ENCODE measurements around the gene CHRM5. TPM values are rescaled to one million over a fixed set of nuclear protein-coding genes. Genes with fewer than 3 reads are reported as not detected.
A peak's percentile ranks its signal among the peaks of the same experiment; 100 is the strongest.

CHRM5 gene
- total RNA-seq, 6 donors from 2014 or later, result 0.11 to 0.15 TPM; not detected in 4

GRCh38 chr15:34114739-34115138 lies 146.4 kb downstream of the CHRM5 start:
- H3K27me3 ChIP-seq, result no peaks in the 10 kb centered on the region
- H3K4me3 ChIP-seq, result no peak overlapping the region
- H3K4me1 ChIP-seq, result no peaks in the 10 kb centered on the region
- TF ChIP-seq POLR2A (IDR thresholded peaks at IDR 0.05), result no peak
- TF ChIP-seq EP300 (IDR thresholded peaks at IDR 0.05), result no peak
- no peak for TF ChIP-seq POLR2AphosphoS5 (IDR thresholded peaks at IDR 0.05)
- TF ChIP-seq CTCF (IDR thresholded peaks at IDR 0.05), result no peak
- DNase-seq, result no peak
- no peaks in the 10 kb centered on the region for H3K36me3 ChIP-seq
- ATAC-seq (ENCODE audit: low FRiP score in 2 of 2), result peak in 1 of 2 donors; percentile 46
- WGBS, 2 donors, result 61 to 92% methylated on average over 3 of the region's 3 CpGs
- H3K9me3 ChIP-seq, result no peaks in the 10 kb centered on the region
- no peak overlapping the region for H3K27ac ChIP-seq

DNA sequence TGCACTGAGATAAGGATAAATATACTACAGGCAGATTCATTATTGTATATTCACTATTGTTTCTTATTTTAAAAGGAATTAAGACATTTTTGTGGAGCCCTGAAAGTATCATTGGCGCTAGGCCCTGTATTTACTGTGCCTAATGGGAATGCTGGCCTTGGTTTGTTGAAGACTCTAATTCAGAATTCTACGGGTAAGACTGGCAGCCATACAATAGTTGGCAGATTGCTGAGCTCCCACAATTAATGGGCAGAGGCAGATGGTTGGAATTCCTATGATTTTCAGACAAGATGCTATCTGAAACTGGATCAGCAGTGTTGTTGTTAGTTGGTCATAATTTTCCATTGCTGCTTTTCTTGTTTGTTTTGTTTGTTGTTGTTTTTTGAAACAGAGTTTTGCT lies 148.3 kb downstream of the CHRM5 start:
- 70 to 89% methylated on average over 2 of the region's 2 CpGs for WGBS, 2 donors

More for the DNA sequence above, 148.3 kb downstream of the CHRM5 start:
- H3K36me3 ChIP-seq, result no peaks in the 10 kb centered on the region
- H3K9me3 ChIP-seq, result no peaks in the 10 kb centered on the region
- H3K4me1 ChIP-seq, result no peaks in the 10 kb centered on the region
- H3K27ac ChIP-seq, result no peak overlapping the region
- no peak for ATAC-seq (ENCODE audit: low FRiP score in 2 of 2)
- no peak overlapping the region for H3K4me3 ChIP-seq
- TF ChIP-seq POLR2A (IDR thresholded peaks at IDR 0.05), result no peak
- TF ChIP-seq CTCF (IDR thresholded peaks at IDR 0.05), result no peak
- no peak for TF ChIP-seq POLR2AphosphoS5 (IDR thresholded peaks at IDR 0.05)
- no peak for TF ChIP-seq EP300 (IDR thresholded peaks at IDR 0.05)
- no peak for DNase-seq
- H3K27me3 ChIP-seq, result no peaks in the 10 kb centered on the region

Other genes with a start within 250 kb of the CHRM5 start
- 10 to 100 TPM in 2 of 6 donors, 1 to 10 TPM in 4; 6.9 to 38.8 (median 9.9) TPM for gene AVEN, start 70.7 kb downstream of the CHRM5 start, total RNA-seq
- 10 to 100 TPM in 5 of 6 donors, 1 to 10 TPM in 1; 9.3 to 71.9 (median 46.0) TPM for gene EMC7, start 133.4 kb downstream of the CHRM5 start, total RNA-seq
- 1 to 10 TPM in 4 of 6 donors, under 1 TPM in 2; 0.55 to 5.2 (median 1.2) TPM for gene PGBD4, start 133.6 kb downstream of the CHRM5 start, total RNA-seq
- gene KATNBL1, start 241.6 kb downstream of the CHRM5 start, total RNA-seq, result 10 to 100 TPM; 26.5 to 71.2 (median 55.2) TPM